Caco-2 (cell line): ENCODE results near the gene ZNF683. TPM values are rescaled to one million over a fixed set of nuclear protein-coding genes. Genes with fewer than 3 reads are reported as not detected.

Experiments used
- BruUV-seq: library from RNA; stranded (reverse); fragments of 400-500 nt; replicated peaks from 2 replicates; lab custom pipeline; 2021; lab: Mats Ljungman, UMichigan
- CTCF ChIA-PET: fragments of 300-600 bp; sonication (Branson Sonifier 250); formaldehyde crosslinking; loops from one replicate; lab custom pipeline; 2022; ENCODE audit warnings: antibody characterized with exemption; lab: Charles Lee
- POLR2A ChIA-PET: fragments of 300-600 bp; sonication (Branson Sonifier 250); formaldehyde crosslinking; loops from one replicate; lab custom pipeline; 2022; ENCODE audit warnings: antibody characterized with exemption; lab: Charles Lee
- DNase-seq, 2 experiments: peaks; one replicate each; pipeline versions ENCODE4 v3.0.0 to v3.0.0-alpha.2; 2020 to 2022
- H3K27me3 ChIP-seq: replicated peaks from 2 replicates; pipeline ENCODE4 v1.6.0; 2011; ENCODE audit warnings: low read length; ENCODE audit not compliant: control insufficient read depth, insufficient read depth
- H3K36me3 ChIP-seq: 2 replicates; pipeline ENCODE4 v1.5.1; 2011; ENCODE audit warnings: low read length; ENCODE audit not compliant: control insufficient read depth, insufficient read depth
- H3K4me1 ChIP-seq: fragments of 250-450 bp; sonication (Bioruptor Pico); 2 replicates; pipeline ENCODE4 v1.5.1; 2020; ENCODE audit warnings: mild to moderate bottlenecking
- H3K4me3 ChIP-seq: 2 replicates; pipeline ENCODE4 v1.5.1; 2011; ENCODE audit warnings: low read depth, mild to moderate bottlenecking, control low read depth, low read length
- H3K9me3 ChIP-seq: fragments of 250-450 bp; sonication (Bioruptor Pico); 2 replicates; pipeline ENCODE4 v1.5.1; 2020; ENCODE audit warnings: mild to moderate bottlenecking, moderate library complexity
- H3K27ac Mint-ChIP-seq: one replicate; pipeline ENCODE4 v1.8.0; 2022; ENCODE audit warnings: mixed read lengths; ENCODE audit not compliant: unreplicated experiment
- H3K27me3 Mint-ChIP-seq: one replicate; pipeline ENCODE4 v1.8.0; 2022; ENCODE audit warnings: mixed read lengths; ENCODE audit not compliant: insufficient read depth, unreplicated experiment
- H3K36me3 Mint-ChIP-seq: one replicate; pipeline ENCODE4 v1.8.0; 2022; ENCODE audit warnings: mild to moderate bottlenecking, mixed read lengths; ENCODE audit not compliant: insufficient read depth, unreplicated experiment
- H3K4me1 Mint-ChIP-seq: one replicate; pipeline ENCODE4 v1.8.0; 2022; ENCODE audit warnings: low read depth, mixed read lengths; ENCODE audit not compliant: unreplicated experiment
- H3K4me3 Mint-ChIP-seq: one replicate; pipeline ENCODE4 v1.8.0; 2022; ENCODE audit warnings: mild to moderate bottlenecking, moderate library complexity, mixed read lengths; ENCODE audit not compliant: unreplicated experiment
- H3K9me3 Mint-ChIP-seq: one replicate; pipeline ENCODE4 v1.8.0; 2022; ENCODE audit warnings: mixed read lengths; ENCODE audit not compliant: unreplicated experiment
- intact Hi-C: fragments of 100-400 bp; cut with micrococcal nuclease; formaldehyde crosslinking; loops from one replicate; pipeline ENCODE4 v1.10.0; 2022; ENCODE audit not compliant: unreplicated experiment
- total RNA-seq: library from RNA; stranded (reverse); gene quantifications from 2 replicates; pipeline ENCODE4 v1.2.3, GENCODE V29; 2022
- TF ChIP-seq, protein P1 (sequence below), 2 experiments: fragments of 200-600 bp in 1 of 2; IDR thresholded peaks; 1 replicate in 1 of 2; 2 replicates in 1 of 2; pipeline versions ENCODE4 v1.5.1 to v1.8.0; 2011 to 2022; ENCODE audit warnings: antibody characterized with exemption in 1 of 2, control low read depth in 1 of 2, inconsistent platforms in 1 of 2, low read depth in 1 of 2, low read length in 1 of 2, mild to moderate bottlenecking in 1 of 2, moderate library complexity in 1 of 2; ENCODE audit not compliant: insufficient read depth in 1 of 2, severe bottlenecking in 1 of 2, unreplicated experiment in 1 of 2

Gene ZNF683
- total RNA-seq, 1 experiment from 2014 or later = not detected

DNA sequence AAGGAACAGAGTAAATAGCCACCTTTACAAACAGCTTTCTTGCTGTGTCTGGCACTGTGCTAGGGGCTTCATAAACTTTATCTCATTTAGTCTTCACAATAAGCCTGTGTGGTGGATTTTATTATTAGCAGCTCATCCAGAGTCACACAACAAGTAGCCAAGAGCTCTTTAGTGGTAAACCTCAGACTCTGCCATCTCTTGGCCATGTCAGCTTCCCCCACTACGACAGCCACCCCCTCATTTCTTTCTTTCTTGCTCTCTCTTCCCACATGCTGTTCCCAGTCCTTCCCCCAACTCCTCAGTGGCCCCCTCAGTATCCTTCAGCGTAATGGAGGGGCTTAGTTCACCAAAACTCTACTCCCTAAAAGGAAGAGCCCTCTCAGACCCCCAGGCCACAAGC, 1.2 kb upstream of the ZNF683 start:
- Mint-ChIP-seq H3K36me3 (peaks cover 4% of the 10 kb centered on the region), H3K9me3 (no peaks in the 10 kb centered on the region), H3K4me1 (peaks cover 6% of the 10 kb centered on the region), H3K4me3 (no peak overlapping the region), H3K27ac (no peak overlapping the region), H3K27me3 (no peaks in the 10 kb centered on the region)
- BruUV-seq = no TSS peak
- Histone ChIP-seq H3K9me3 (no peaks in the 10 kb centered on the region), H3K4me3 (no peak overlapping the region), H3K36me3 (no peaks in the 10 kb centered on the region), H3K4me1 (no peaks in the 10 kb centered on the region; the same call in 1 of the 2 replicates), H3K27me3 (no peaks in the 10 kb centered on the region)
- intact Hi-C loops = no loop called here
- DNase-seq = no peak
- CTCF ChIA-PET = interaction anchor here (0.6 kb wide), 1 partner anchor 172 kb away, joined by 3 read pairs; no protein-coding TSS in a partner anchor
- TF ChIP-seq, protein P1, sequence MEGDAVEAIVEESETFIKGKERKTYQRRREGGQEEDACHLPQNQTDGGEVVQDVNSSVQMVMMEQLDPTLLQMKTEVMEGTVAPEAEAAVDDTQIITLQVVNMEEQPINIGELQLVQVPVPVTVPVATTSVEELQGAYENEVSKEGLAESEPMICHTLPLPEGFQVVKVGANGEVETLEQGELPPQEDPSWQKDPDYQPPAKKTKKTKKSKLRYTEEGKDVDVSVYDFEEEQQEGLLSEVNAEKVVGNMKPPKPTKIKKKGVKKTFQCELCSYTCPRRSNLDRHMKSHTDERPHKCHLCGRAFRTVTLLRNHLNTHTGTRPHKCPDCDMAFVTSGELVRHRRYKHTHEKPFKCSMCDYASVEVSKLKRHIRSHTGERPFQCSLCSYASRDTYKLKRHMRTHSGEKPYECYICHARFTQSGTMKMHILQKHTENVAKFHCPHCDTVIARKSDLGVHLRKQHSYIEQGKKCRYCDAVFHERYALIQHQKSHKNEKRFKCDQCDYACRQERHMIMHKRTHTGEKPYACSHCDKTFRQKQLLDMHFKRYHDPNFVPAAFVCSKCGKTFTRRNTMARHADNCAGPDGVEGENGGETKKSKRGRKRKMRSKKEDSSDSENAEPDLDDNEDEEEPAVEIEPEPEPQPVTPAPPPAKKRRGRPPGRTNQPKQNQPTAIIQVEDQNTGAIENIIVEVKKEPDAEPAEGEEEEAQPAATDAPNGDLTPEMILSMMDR (IDR thresholded peaks at IDR 0.05; ENCODE audit: insufficient read depth in 1 of 2, low read depth in 1 of 2, low read length in 1 of 2, severe bottlenecking in 1 of 2, unreplicated experiment in 1 of 2) = no peak
- POLR2A ChIA-PET = no interaction called here

DNA sequence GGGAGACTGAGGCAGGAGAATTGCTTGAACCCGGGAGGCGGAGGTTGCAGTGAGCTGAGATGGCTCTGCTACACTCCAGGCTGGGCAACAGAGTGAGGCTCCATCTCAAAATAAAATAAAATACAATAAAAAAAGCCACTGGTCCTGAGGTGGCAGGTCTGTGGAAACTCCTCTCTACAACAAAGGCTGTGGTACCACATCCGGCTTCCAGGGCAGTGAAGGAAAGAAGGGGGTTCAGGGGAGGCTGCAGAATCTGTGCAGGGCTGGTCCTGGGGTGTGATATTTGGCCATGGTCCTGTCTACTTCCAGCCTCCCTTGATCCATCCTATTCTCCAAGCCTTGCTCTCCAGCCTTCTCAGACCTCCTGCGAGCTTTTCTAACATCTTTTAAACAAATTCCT, 731 bp upstream of the ZNF683 start:
- no peaks in the 10 kb centered on the region for H3K9me3 Mint-ChIP-seq
- BruUV-seq = no TSS peak
- peaks cover 4% of the 10 kb centered on the region for H3K36me3 Mint-ChIP-seq

DNA sequence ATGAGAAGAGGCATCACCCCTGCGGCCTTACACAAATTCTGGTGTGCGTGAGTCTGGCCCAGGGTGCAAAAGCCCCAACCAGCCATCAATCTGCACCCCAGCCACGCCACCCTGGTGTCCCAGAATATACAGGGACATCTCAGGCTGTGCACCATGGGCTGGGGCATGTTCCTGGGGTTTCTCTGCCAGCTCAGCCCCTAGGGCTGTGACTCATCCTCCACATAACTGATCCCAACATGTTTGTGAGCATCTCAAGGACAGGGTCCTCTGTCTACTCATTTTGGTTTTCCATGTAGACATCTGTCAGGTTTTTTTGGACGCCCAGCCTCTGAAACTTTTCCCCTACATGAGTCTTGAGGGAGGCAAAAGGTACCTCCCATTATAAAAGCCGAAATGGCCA, 511 bp downstream of the ZNF683 start:
- DNase-seq = no peak
- Mint-ChIP-seq H3K4me3 (no peak overlapping the region), H3K27me3 (no peaks in the 10 kb centered on the region), H3K9me3 (no peaks in the 10 kb centered on the region), H3K4me1 (no peaks in the 10 kb centered on the region), H3K36me3 (peaks cover 8% of the 10 kb centered on the region), H3K27ac (no peak overlapping the region)
- no peaks in the 10 kb centered on the region for H3K36me3 ChIP-seq
- intact Hi-C loops = no loop called here
- TF ChIP-seq, protein P1 (IDR thresholded peaks at IDR 0.05; ENCODE audit: insufficient read depth in 1 of 2, low read depth in 1 of 2, low read length in 1 of 2, severe bottlenecking in 1 of 2, unreplicated experiment in 1 of 2) = no peak
- ChIA-PET CTCF (no interaction called here), POLR2A (no interaction called here)
- no peak overlapping the region for H3K4me3 ChIP-seq
- no peaks in the 10 kb centered on the region for H3K27me3 ChIP-seq
- no peaks in the 10 kb centered on the region for H3K4me1 ChIP-seq
- H3K9me3 ChIP-seq = no peaks in the 10 kb centered on the region
- no TSS peak for BruUV-seq

More for the DNA sequence above, 731 bp upstream of the ZNF683 start:
- Histone ChIP-seq H3K27me3 (no peaks in the 10 kb centered on the region), H3K36me3 (no peaks in the 10 kb centered on the region), H3K4me3 (no peak overlapping the region), H3K4me1 (no peaks in the 10 kb centered on the region; the same call in 1 of the 2 replicates), H3K9me3 (no peaks in the 10 kb centered on the region)
- TF ChIP-seq, protein P1 (IDR thresholded peaks at IDR 0.05; ENCODE audit: insufficient read depth in 1 of 2, low read depth in 1 of 2, low read length in 1 of 2, severe bottlenecking in 1 of 2, unreplicated experiment in 1 of 2) = no peak
- CTCF ChIA-PET = no interaction called here
- POLR2A ChIA-PET = no interaction called here
- H3K27me3 Mint-ChIP-seq = no peaks in the 10 kb centered on the region
- DNase-seq = no peak
- peaks cover 6% of the 10 kb centered on the region for H3K4me1 Mint-ChIP-seq
- intact Hi-C loops = no loop called here
- no peak overlapping the region for H3K27ac Mint-ChIP-seq
- H3K4me3 Mint-ChIP-seq = no peak overlapping the region
